GM18517 (cell line): ENCODE data around the gene ZNF750.

ENCODE experiments used
- ATAC-seq: cut with Tn5 transposase; IDR thresholded peaks from one replicate; pipeline ENCODE4 v1.9.1; 2021; ENCODE audit warnings: mild to moderate bottlenecking, moderate library complexity; ENCODE audit not compliant: unreplicated experiment

Gene ZNF750

DNA sequence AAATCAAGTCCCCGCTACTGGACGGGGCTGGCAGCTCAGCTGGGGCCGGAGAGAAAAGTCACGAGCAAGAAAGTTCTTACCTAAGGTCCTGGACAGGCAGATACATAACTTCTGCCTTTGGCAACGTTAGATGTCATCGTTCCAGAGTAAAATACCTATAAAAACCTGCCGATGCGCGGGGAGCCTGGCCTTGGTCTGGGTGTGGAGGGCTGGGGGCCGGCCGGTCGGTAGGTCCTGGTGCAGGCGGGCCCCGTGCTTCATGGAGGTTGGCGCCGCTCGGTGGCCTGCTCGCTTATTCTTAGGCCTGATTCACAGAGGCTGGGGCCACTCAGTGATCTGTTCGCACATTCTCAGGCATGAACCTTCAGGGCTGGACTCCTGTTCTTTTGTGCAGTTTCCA is 33.7 kb upstream of the ZNF750 start:
- ATAC-seq = no peak

DNA sequence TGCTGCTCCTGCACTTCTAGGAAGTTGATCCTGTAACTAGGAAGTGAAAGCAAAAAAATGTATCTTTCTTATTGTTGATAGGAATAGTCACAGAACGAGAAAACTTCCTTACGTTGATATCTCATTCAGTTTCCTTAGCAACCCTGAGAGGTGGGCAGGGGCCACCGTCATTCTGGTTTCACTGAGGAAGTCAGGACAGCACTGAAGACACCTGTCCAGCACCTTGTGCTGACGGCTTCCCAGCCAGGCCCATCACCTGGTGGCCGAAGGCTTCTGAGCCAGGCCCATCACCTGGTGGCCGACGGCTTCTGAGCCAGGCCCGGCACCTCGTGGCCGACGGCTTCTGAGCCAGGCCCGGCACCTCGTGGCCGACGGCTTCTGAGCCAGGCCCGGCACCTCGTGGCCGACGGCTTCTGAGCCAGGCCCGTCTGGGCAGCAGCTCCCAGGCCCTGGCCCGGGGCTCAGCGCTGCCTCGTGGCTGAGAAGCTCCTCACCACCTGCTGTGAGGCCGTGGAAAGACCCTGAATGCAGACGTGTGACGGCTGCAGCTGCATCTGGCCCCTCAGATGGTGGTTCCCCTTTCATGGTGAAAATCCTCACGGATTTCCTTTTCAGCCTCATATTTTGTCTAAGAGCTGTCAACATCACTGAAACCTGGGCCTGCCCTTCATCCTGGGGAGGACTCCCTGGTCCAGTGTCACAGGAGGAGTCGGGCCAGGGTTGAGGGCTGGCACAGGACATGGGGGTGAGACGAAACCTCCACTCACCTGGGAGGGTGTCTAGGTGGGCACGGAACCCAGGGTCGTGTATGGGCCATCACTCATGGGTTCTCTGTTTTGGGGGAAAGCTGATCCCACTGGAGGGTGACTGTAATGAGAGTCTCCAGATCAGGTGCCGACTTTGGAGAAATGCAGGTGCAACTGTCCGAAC is 33.0 kb upstream of the ZNF750 start:
- ATAC-seq = no peak

DNA sequence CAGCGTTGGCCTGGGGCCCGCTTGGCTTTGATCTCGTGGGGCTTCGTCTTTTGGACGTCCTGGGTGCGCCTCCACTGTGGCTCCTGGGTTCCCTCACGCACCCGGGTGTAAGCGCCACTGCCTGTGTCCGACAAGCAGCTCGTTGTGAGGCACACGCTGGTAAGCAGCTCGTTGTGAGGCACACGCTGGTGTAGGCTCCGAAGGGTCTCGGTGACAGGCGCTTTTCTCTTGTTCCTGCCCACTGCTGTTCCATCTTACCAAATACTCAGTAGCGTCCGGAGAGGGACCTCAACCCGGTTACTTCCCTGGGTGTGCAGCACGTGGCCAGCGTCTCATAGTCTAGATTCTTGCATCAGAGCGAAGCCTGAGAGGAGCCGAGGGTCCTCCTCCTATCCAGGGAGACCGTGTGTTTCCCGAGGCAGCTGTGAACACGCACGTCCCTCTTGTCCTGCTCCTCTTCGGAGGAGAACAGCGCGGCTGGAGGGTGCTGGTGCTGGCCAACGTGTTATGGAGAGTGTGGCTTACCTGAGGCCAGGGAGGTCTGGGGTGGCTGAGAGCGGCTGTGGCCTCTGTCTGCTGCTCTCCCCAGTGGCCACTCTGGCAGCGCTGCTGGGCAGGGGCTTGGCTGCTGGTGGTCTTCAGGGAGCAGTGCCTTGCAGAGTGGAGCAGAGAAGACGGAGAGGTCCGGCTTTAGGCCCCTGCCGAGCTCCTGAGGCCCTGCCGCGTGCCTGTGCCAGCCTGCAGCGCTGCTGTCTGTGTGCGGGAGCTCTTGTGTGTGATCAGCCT is 32.1 kb upstream of the ZNF750 start:
- ATAC-seq = no peak

DNA sequence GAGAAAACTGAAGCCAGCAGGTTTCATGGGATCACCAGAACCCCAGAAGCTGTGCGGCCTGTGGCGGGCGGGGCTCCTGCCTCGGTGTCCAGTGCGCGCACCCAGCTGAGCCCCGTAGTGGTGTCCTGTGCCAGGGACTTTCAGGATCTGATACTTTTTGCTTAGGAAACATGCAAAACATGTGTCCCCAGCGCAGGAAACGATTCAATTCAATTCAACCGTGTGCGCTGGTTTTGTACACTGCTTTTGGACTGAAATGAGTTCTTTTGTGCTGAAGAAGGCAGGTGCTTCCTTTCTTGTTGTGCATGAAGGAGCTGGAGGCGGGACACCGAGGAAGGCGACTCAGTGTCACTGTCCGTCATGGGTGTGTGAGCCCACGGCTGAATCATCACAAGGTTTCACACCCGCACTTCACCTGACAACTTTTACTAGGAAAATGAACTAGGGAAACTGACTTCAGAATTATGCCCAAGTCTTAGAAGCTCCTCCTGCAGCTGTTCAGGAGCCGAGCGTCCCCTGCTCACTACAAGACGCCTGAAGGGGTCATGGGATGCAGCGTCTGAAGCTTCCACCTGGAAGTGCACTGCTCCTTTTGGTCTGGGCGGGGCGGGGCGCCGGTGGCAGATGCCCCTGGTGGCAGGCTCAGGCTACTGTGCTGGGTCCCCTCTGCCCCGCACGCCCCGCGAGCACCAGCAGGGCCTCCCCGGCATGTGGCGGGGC is 31.4 kb upstream of the ZNF750 start:
- peak; percentile 76 for ATAC-seq

DNA sequence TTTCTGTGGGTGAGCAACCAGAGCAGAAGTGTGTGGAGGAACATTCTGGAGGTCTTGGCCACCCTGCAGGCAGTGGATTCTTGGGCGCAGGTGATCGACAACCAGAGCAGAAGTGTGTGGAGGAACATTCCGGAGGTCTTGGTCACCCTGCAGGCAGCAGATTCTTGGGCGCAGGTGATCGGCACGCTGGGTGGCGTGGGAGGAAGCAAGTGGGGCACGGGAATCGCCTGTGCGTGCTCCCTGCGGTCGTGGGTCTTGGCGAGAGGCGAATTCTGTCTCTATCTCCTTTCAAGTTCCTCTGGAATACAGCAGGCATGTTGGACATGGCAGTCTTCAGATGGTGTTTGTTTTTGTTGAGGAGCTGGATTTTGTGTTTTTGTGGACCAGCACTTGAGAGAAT is 30.7 kb upstream of the ZNF750 start:
- ATAC-seq = no peak

DNA sequence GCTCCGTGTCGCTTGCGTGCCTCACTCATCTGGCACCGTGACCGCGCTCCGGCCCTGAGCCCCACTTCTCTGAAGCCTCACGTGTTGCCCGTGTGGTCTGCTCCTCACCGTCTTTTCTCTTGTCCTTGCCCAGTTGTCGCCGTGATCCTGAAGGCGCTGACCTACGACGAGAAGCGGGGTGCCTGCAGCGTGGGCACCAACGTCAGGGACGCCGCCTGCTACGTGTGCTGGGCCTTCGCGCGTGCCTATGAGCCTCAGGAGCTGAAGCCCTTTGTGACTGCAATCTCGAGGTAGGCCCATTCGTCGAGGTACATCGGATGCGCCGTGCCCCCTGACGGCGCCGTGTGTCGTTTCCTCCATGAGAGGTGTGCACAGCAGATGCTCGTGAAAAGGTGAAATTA is 30.3 kb upstream of the ZNF750 start:
- ATAC-seq = no peak

DNA sequence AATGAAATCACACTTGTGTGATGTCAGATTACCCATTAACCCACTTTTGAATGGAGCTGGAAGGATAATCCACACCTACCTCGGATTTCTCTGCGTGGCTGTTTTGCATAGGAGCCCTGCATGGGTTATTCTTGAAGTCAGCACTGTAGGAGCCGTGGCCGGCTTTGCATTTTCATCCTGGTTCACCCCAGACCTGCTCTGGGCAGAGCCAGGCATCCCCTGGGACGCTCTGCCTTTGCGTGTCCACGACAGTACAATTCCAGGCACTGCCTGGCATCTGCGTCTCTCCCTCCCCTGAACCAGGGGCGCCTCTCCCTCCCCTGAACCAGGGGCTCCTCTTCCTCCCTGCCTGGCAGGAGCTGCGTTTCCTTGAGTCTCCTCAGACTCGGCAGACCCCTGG is 29.7 kb upstream of the ZNF750 start:
- no peak for ATAC-seq

DNA sequence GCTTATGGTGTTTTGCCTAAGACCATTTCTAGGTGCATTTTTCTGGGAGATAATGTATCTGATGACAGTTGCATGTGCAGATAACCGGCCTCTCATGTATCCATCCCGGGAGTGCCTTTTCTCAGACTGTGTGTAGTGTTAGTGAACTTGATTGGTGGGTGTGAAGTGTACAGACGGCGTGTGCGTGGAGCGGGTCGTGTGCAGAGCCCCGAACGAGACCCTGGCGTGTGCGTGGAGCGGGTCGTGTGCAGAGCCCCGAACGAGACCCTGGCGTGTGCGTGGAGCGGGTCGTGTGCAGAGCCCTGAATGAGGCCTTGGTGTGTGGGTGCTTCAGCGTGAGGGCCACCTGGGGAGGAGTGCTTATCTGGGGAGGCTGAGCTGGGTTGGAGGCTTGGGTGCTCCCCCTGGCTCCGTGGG is 28.9 kb upstream of the ZNF750 start:
- no peak for ATAC-seq

DNA sequence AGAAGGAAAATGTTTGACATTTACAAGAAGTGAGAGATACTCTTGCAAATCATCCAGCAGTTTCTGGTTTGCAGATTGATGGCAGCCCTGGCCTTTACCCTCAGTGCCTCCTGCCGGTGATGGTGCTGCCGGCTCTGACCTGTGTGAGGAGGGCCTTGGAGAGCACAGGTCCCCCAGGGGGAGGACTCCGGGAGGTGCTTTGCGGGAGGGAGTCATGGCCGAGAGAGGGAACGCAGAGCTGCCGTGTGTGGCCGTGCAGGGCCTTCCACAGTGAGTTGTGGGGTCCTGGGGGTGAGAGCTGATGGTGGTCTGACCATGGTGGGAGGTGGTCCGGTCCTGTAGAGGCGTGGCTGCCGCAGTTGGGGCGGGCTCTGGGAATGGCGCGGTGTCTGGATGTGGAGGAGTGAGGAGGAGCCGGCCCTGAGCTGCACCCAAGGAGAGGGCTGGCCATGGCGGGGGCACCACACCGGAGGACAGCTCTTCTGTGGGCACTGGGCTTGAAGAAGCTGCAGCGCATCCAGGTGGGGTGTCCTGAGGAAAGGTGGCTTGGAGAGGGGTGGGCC is 28.0 kb upstream of the ZNF750 start:
- ATAC-seq = no peak

DNA sequence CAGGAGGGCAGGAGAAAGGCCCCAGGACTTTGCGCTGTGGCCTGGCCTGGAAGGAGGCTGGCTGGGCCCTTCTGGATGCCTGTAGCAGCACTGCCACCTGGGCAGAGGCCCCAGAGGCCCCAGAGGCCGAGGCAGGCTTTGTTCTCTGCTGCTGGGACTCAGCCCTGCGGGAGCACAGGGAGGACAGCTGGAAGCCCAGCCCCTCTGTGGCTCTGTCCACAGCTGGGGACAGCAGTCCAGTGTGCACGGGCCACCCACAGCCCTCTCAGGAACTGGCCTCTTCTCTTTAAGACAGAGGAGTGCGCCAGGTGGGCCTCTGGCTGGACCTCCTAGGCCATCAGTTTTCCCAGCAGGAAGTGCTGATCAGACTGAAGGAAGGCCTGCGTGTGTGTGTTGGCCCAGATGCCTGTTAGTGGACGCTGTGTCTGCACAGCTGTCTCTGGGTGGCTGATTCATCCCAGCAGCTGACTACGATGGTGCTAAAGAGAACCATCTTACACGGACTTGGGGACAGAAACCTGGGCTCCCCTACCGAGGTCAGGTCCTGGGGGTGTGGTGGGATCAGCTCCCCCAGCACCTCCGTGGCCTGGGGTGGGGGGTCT is 26.9 kb upstream of the ZNF750 start:
- ATAC-seq = no peak

DNA sequence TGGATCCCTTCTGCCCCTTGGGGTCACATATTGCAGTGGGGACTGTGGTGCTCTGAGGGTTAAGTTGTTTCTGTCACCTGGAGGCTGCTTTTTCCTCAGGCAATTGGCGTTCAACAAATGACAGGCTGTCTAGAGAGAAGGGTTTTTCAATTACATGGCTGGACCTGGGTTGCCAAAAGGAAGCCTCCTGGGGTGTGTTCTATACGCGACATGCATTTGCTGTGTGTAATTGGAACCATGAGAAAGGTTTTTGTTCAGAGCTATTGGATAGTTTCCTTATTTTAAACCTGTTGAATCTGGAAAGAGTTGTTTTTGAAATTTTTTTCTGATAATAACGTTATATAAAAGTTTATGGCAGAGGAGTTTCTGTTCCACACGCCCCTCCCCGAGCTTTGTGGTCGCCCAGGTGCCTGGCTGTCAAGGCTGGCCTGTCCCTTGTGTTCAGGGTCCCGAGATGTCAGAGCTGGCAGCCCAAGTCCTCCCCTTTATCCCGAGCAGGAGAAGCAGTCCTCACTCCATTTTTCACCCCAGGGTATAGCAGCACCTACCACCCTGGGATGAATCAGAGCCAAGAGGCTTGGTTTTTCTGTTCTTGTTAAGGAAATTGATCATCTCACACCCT is 26.1 kb upstream of the ZNF750 start:
- no peak for ATAC-seq

DNA sequence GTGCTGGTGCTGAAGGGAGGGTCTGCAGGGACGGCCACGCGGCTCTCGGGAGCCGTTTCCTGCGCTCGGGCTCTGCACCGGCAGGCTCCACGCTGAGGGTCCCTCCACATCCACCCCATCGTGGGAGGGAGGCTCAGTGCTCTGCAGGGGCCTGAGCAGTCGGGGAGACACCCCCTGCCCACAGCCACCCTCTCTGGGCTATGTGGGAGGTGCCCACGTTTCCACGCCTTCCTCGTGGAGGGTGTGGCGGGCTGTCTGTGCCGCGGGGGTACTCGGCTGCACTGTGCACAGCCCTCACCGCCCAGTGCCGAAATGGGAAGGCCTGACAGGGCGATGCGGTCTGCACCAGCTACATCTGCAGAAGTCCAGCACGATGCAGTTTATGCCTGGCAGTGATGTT is 25.5 kb upstream of the ZNF750 start:
- ATAC-seq = no peak

DNA sequence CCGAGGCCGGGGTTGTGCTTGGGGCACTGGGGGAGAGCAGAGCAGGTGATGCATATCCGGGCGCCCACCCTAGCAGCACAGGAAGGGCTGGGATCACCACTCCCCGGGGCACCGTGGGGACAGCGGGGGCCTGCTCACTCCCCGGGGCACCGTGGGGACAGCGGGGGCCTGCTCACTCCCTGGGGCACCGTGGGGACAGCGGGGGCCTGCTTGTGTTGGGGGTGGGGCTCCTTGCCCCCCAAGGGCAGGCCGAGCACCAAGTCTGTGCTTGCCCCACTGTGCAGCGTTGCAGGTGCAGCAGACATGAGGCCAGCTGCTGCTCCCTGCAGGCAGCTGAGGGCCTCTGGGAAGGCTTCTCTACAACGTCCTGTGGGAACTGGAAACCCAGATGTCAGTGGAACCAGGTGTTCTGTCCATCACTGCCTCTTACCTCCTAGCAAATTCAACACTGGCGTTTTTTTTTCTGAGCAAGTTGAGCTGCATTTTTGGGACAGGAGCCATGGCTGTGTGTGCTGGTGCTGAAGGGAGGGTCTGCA is 25.0 kb upstream of the ZNF750 start:
- ATAC-seq = no peak

DNA sequence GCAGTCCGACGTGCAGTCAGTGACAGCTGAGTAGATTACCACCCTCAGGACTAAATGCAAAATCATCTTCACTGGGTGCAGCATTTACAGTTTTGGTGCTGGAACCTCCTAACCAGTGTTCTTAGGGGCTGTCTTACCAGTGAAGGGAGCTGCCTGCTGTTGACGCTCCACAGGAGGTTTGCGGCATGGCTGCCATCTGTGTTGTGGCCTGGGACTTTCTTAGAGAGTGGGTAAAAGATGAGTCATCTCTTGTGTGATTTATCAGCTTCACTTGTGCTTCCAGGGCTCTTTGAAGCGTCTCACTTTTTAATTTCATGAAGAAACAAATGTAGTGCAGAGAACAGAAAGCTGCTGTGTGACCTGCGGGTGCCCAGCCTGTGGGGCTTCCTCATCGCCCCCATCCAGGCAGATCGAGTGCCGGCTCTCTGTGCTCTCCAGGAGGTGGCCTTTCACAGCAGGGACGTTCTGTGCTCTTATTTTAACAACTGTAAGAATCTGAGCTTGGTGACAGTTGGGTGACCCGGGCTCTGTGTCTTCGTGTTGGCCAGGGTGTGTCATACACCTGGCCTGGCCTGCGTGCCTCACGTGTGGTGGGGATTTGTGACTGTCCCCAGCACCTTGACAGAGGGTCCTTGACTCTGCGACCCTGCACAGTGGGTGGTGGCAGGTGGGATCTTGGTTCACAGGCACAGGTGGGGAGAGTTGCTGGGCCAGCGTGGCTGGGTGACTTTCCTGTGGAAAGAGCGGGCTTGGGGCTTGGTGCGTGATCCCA is 24.3 kb upstream of the ZNF750 start:
- peak; percentile 72 for ATAC-seq

DNA sequence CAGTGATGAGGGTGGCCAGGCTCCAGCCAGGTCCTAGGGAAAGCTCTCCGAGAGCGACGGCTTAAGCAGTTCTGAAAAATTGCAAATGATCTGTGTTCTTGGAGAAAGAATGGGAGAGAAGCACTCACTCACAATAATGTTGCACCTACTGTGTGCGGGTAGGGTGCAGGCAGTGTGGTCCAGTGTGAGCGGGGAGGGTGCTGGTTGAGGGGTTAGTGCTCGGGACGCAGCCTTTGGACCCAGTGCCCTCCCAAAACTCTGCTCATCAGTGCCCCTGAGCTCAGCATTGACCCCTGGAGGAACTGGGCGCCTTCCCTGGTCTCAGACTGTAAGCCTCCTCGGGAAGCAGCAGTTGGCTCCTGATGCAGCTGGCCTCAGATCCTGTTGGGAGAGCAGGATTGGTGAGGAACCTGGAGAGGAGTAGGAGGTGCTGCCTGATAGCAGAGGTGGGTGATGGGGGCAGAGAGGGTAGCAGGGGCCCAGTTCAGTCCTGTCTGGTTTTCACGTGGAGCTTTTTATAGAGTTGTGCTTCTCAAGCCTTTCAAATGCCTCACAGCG is 23.6 kb upstream of the ZNF750 start:
- no peak for ATAC-seq

DNA sequence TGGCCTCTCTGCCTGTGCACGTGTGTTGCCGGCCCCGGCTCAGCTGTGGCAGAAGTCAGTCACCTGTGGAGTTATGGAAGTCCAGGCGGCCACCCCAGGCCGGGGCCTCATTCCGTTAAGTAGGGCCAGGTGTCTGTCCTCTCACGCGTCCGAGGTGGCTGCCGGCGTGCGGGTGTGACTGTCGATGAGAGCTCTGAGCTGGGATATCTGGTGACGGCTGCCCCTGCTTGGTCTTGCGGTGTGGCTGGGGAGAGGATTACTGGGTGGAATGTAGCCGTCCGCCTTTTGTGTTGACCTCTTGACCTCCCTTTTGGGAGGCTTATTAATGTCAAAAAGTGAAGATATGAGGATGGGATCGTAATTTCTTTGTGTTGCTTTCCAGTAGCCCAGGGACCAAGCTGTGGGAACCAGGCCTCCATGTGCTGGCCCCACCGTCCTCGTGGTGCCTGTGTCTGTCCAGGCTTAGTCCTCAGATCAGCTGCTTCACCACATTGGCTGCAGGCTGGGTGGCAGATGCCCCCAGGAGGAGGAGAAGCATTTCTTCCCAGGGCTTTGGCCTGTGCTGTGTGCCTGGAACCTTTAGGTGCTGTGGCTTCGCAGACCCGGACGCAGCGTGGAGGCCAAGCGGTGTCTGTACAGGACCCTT is 23.0 kb upstream of the ZNF750 start:
- ATAC-seq = no peak

DNA sequence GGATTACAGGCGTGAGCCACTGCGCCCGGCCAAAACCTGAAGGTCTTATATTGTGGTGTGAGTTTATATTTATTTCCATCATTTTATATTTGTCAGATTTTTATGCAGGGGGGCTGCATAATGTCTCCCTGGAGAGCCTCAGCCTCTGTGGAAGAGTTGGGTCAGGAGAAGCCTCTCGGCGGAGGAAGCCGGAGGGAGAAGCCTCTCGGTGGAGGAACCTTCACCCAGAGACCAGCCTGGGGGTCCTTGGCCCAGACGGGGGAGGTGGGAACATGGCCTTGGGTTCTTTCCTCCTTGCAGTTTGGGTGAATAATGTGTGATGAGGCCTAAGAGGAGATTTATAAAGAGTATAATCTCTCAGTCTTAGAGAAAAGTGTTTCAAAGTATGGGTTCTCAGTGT is 22.4 kb upstream of the ZNF750 start:
- ATAC-seq = no peak

DNA sequence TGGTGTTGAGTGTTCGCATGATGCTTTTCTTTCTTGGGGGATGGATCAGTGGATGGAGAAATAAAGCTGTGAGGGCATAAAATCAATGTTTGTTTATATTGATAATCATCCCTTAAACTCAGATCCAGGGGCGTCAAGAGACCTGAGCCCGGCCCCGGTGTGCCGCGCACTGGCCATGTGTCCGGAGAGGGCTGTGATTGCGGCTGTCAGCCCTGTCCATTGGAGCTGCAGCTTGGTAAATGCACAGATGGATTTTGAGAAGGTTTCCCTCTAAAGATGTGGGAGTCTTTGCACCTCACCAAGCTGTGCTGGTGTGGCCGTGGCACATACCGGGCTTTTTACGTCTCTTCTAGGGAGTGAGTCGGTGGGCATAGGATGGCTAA is 21.6 kb upstream of the ZNF750 start:
- ATAC-seq = no peak
